HepG2 (cell line): ENCODE results near the gene ZNF620. TPM values are rescaled to one million over a fixed set of nuclear protein-coding genes. Genes with fewer than 3 reads are reported as not detected.
A peak's percentile ranks its signal among the peaks of the same experiment; 100 is the strongest.

Source experiments
- AHR ChIP-seq: IDR thresholded peaks from 2 replicates; pipeline ENCODE4 v1.6.1; 2018; ENCODE audit warnings: missing genetic modification reagents, missing compliant biosample characterization
- ARID5B ChIP-seq: IDR thresholded peaks from 2 replicates; pipeline ENCODE4 v1.4.0; 2020; ENCODE audit warnings: mild to moderate bottlenecking, missing genetic modification reagents
- ATF4 ChIP-seq, 2 experiments: fragments of 450-650 bp in 1 of 2; sonication (generic) in 1 of 2; formaldehyde crosslinking; IDR thresholded peaks; 2 replicates each; pipeline versions ENCODE4 v1.5.0 to v1.8.0; 2020 to 2022; ENCODE audit warnings: mild to moderate bottlenecking in 1 of 2, missing genetic modification reagents in 1 of 2
- ELF4 ChIP-seq: sonication (generic); formaldehyde crosslinking; IDR thresholded peaks from 2 replicates; pipeline ENCODE4 v1.5.0; 2020; ENCODE audit warnings: missing genetic modification reagents, mild to moderate bottlenecking, moderate library complexity, borderline replicate concordance
- FOXA1 ChIP-seq, 2 experiments: fragments of 450-650 bp in 1 of 2; sonication (generic) in 1 of 2; formaldehyde crosslinking in 1 of 2; IDR thresholded peaks; 2 replicates each; pipeline versions ENCODE4 v1.4.0 to v1.6.1; 2016 to 2020; ENCODE audit warnings: missing genetic modification reagents in 1 of 2
- FOXP4 ChIP-seq: sonication (generic); formaldehyde crosslinking; IDR thresholded peaks from 2 replicates; pipeline ENCODE4 v1.4.0; 2020; ENCODE audit warnings: missing genetic modification reagents
- GFI1 ChIP-seq: sonication (generic); formaldehyde crosslinking; IDR thresholded peaks from 2 replicates; pipeline ENCODE4 v1.5.0; 2020; ENCODE audit warnings: missing genetic modification reagents, mild to moderate bottlenecking, borderline replicate concordance
- HIVEP1 ChIP-seq: sonication (generic); formaldehyde crosslinking; IDR thresholded peaks from 2 replicates; pipeline ENCODE4 v1.4.0; 2020; ENCODE audit warnings: mild to moderate bottlenecking, missing genetic modification reagents
- HMG20A ChIP-seq: IDR thresholded peaks from 2 replicates; pipeline ENCODE4 v1.6.1; 2016; ENCODE audit warnings: borderline replicate concordance
- MAFK ChIP-seq, 2 experiments: IDR thresholded peaks in 1 of 2; conservative IDR thresholded peaks in 1 of 2; 2 replicates each; pipeline ENCODE4 v1.6.1; 2011; ENCODE audit warnings: improper control_type of control experiment in 2 of 2, low read length in 2 of 2
- NFKB2 ChIP-seq: sonication (generic); formaldehyde crosslinking; IDR thresholded peaks from 2 replicates; pipeline ENCODE4 v1.4.0; 2020; ENCODE audit warnings: missing genetic modification reagents, borderline replicate concordance
- NKX3-1 ChIP-seq: sonication (generic); formaldehyde crosslinking; IDR thresholded peaks from 2 replicates; pipeline ENCODE4 v1.5.0; 2020; ENCODE audit warnings: missing genetic modification reagents
- POLR2A ChIP-seq, 2 experiments: IDR thresholded peaks; 2 replicates each; pipeline ENCODE4 v1.6.1; 2011; ENCODE audit warnings: low read depth in 2 of 2, low read length in 2 of 2, mild to moderate bottlenecking in 1 of 2, moderate library complexity in 1 of 2; ENCODE audit not compliant: insufficient read depth in 1 of 2
- POLR2G ChIP-seq: fragments of 200-400 bp; formaldehyde crosslinking; IDR thresholded peaks from 2 replicates; pipeline ENCODE4 v1.6.1; 2018; ENCODE audit warnings: mild to moderate bottlenecking, low read depth, low read length, moderate library complexity
- RXRB ChIP-seq: IDR thresholded peaks from 2 replicates; pipeline ENCODE4 v1.6.1; 2016; ENCODE audit warnings: borderline replicate concordance, missing genetic modification reagents, missing compliant biosample characterization
- SAP130 ChIP-seq: IDR thresholded peaks from 2 replicates; pipeline ENCODE4 v1.6.1; 2016; ENCODE audit warnings: low read depth
- SMAD3 ChIP-seq: sonication (generic); formaldehyde crosslinking; IDR thresholded peaks from 2 replicates; pipeline ENCODE4 v1.4.0; 2020; ENCODE audit warnings: missing genetic modification reagents
- SNAI1 ChIP-seq: sonication (generic); formaldehyde crosslinking; IDR thresholded peaks from 2 replicates; pipeline ENCODE4 v1.5.0; 2020; ENCODE audit warnings: mild to moderate bottlenecking, missing genetic modification reagents, borderline replicate concordance
- THAP8 ChIP-seq: sonication (generic); formaldehyde crosslinking; IDR thresholded peaks from 2 replicates; pipeline ENCODE4 v1.5.1; 2020; ENCODE audit warnings: missing genetic modification reagents, mild to moderate bottlenecking, borderline replicate concordance
- ZBTB33 ChIP-seq: sonication (generic); formaldehyde crosslinking; IDR thresholded peaks from 2 replicates; pipeline ENCODE4 v1.4.0; 2020; ENCODE audit warnings: missing genetic modification reagents
- ZNF567 ChIP-seq: sonication (generic); formaldehyde crosslinking; IDR thresholded peaks from 2 replicates; pipeline ENCODE4 v1.8.1; 2023; ENCODE audit warnings: mild to moderate bottlenecking, missing genetic modification reagents, borderline replicate concordance
- ZNF782 ChIP-seq: sonication (generic); formaldehyde crosslinking; IDR thresholded peaks from 2 replicates; pipeline ENCODE4 v1.4.0; 2020; ENCODE audit warnings: missing genetic modification reagents, mild to moderate bottlenecking, borderline replicate concordance
- polyA plus RNA-seq, 8 experiments: library from polyadenylated mRNA; depleted of rRNA in 3 of 8; stranded (reverse) in 7 of 8; unstranded in 1 of 8; fragments of >200 nt; fragmentation: Illumina TruSeq in 4 of 8; extraction: Trizol in 4 of 8; gene quantifications; 2 replicates each; pipeline versions ENCODE4 v1.2.1 to v1.2.3, GENCODE V29; 2011 to 2016; ENCODE audit warnings: low read depth in 4 of 8, missing spikeins in 1 of 8, mixed read lengths in 1 of 8; ENCODE audit not compliant: insufficient read depth in 1 of 8
- total RNA-seq, 5 experiments: library from RNA; depleted of rRNA; stranded (reverse); fragments of >200 nt; fragmentation: Illumina TruSeq; extraction: Trizol; gene quantifications; 2 replicates each; pipeline ENCODE4 v1.2.3, GENCODE V29; 2016; ENCODE audit warnings: low read depth in 1 of 5

Gene ZNF620
- total and polyA plus RNA-seq, 2 of the 13 experiments (the other 11 are each of a cell fraction or from before 2014, with no cell fraction given): 2.3 to 12.2 TPM

GRCh38 chr3:40468018-40468417 is 37.8 kb upstream of the ZNF620 start (continued):
- TF ChIP-seq FOXP4 (CRISPR knock-in tag) (peak; percentile 72), ELF4 (no peak), THAP8 (CRISPR knock-in tag) (no peak), HIVEP1 (no peak), ZNF567 (CRISPR knock-in tag) (no peak), FOXA1 (IDR thresholded peaks at IDR 0.05) (no peak; the same call in 1 of the 2 replicates), FOXA1 (CRISPR knock-in tag; IDR thresholded peaks at IDR 0.05) (peak; percentile 76), SNAI1 (no peak), MAFK (conservative IDR thresholded peaks at IDR 0.05 in 1 of 2, IDR thresholded peaks at IDR 0.05 in 1 of 2; ENCODE audit: low read length in 2 of 2) (no peak), NKX3-1 (CRISPR knock-in tag) (no peak), ZBTB33 (CRISPR knock-in tag) (no peak), ZNF782 (no peak), AHR (CRISPR knock-in tag) (no peak), GFI1 (CRISPR knock-in tag) (peak; percentile 76), RXRB (CRISPR knock-in tag) (peak; percentile 43; the same call in 1 of the 2 replicates), ATF4 (CRISPR knock-in tag; IDR thresholded peaks at IDR 0.05) (no peak), ARID5B (CRISPR knock-in tag) (peak; percentile 44), SMAD3 (CRISPR knock-in tag) (no peak), HMG20A (CRISPR knock-in tag) (peak; percentile 37; the same call in 1 of the 2 replicates), POLR2A (IDR thresholded peaks at IDR 0.05; ENCODE audit: insufficient read depth in 1 of 2, low read depth in 2 of 2, low read length in 2 of 2) (no peak), SAP130 (CRISPR knock-in tag) (0 out of 2 replicates have a peak, but pooled peaks have one; percentile 27), POLR2G (no peak; the same call in 1 of the 2 replicates), NFKB2 (CRISPR knock-in tag) (no peak)
